GM19240 (cell line): Measurements from ENCODE around the gene UTP4.

Experiments
- DNase-seq: peaks from one replicate; pipeline ENCODE4 v3.0.0; 2011; ENCODE audit warnings: low spot score; ENCODE audit not compliant: insufficient read length

The UTP4 gene

DNA sequence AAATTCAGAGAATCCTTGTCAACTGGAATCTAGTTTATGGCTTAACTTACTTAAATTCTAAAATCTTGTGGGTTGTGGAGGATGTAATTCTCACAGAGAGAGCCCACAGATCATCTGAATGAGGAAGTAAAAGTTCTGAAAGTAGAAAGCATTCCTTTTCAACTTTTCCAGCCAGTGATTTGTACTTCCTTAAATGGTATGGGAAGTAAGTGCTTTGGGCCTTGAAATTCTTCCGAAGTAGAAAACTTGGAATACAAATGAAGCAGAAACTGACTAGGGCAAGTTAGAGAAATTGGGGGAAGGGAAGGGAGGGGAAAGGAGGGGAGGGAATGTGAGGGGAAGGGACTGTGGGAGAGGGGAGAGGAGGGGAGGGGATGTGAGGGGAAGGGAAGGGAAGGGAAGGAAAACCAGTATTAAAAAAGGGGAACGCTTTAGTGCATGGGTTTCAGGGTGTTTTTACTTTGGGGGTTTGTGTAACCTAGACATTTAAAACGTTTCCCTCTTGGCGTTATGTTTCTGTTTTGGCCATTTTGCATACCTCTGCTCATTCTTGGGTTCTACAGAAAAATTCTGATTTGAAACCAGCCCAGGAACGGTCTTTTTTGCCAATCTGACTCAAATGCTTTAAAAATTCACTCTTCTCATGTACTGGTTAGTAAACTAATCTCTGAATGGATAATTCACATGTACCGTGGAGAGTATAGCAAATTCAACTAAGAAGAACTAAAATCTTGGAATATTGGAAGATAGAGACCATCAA, 39.1 kb downstream of the UTP4 start:
- DNase-seq: no peak

DNA sequence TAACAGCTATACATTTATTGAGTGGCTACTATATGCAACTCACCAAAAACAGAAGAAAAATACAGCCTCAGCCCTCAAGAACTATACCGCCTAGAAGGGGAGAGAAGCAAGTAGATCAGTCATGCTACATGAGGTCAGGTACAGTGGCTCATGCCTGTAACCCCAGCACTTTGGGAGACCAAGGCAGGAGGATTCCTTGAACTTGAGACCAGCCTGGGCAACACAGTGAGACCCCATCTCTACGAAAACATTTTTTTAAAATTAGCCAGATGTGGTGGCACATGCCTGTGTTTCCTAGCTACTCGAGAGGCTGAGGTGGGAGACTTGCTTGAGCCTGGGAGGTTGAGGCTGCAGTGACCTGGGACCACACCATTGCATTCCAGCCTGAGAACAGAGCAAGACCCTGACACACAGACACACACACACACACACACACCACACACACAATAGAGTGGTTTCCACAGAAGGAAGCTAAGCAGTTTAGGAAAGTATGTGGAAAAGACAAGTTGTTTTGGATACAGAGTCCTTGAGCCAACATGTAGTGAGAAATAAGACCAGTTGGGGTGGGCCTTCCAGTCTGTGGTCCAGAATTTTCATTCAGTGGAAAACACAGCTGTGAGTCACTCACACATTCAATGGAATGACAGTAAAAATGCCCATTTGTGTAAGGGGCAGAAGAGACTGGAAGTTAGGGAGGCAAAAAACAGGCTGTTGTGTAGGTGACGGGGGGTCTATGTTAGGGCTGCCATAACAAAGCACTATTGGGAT, 43.8 kb downstream of the UTP4 start:
- no peak for DNase-seq

DNA sequence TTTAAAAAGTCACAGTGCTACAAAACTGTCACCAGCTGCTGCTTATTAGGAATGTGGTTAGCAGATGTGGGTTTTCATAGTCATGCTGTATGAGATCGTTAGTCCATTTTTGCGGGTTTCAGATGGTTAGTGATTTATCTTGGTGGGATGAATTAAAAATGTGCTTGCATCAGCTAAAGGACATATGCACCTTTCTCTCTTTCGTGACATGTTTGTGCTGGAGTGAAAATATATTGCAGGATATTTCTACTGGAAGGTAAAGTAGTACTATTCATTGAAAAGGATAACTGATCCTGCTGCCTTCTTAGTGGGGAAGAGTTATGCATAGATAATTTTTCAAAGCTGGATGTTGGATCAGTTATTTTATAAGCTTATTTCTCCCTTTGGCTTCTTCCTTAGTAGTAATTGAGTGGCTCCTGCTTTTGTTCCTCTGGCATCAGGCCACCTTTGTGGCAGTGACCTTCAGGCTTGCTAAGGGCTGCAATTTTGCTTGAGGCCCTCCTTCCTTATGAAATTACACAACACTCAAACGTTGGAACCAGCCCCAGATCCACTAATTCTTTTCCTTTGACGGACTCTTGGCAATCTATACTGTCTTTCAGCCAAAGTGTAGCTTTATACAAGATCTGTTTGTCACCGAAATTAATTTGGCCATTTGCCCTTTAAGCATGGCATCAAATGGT, 47.0 kb downstream of the UTP4 start:
- no peak for DNase-seq

DNA sequence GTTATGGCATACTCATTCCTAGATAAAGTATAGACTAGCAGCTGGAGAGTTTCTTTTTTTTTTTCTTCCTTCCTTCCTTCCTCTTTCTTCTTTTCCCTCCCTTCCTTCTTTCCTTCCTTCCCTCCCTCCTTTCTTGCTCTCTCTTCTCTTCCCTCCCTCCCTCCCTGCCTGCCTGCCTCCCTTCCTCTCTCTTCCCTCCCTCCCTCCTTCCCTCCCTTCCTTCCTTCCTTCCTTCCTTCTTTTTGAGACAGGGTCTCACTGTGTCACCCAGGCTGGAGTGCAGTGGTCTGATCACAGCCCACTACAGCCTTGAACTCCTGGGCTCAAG, 47.5 kb downstream of the UTP4 start:
- no peak for DNase-seq

DNA sequence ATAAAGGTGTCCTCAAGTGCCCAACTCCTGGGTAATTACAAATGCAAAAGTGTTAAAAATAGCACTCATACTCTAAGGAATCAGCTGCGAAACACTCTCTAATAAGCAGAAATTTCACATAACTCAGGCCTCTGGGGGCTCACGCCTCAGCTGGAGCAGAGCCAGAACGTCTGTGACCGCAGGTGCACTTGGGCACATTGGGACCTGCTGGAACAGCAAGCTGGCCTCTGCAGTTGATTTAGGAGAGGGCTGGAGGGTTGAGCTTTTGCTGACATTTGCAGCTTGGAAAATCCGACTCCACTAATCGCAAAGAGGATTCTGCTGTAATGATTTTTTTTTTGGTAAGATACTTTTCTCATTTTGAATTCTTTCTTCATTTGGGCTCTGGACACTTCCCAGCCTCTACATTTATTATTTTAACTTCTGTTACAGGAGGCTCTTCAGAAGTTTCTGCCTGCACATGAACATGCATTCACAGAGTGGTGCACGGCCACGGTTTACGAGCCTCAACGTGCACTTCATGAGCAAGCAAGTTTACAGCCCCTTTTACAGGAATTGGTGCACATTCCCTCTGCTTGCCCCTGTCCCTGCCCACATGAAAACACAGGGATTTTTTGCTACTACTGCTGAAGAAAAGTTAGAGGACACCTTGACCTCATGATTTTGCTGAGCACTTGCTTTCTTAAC, 50.4 kb downstream of the UTP4 start:
- DNase-seq: no peak

DNA sequence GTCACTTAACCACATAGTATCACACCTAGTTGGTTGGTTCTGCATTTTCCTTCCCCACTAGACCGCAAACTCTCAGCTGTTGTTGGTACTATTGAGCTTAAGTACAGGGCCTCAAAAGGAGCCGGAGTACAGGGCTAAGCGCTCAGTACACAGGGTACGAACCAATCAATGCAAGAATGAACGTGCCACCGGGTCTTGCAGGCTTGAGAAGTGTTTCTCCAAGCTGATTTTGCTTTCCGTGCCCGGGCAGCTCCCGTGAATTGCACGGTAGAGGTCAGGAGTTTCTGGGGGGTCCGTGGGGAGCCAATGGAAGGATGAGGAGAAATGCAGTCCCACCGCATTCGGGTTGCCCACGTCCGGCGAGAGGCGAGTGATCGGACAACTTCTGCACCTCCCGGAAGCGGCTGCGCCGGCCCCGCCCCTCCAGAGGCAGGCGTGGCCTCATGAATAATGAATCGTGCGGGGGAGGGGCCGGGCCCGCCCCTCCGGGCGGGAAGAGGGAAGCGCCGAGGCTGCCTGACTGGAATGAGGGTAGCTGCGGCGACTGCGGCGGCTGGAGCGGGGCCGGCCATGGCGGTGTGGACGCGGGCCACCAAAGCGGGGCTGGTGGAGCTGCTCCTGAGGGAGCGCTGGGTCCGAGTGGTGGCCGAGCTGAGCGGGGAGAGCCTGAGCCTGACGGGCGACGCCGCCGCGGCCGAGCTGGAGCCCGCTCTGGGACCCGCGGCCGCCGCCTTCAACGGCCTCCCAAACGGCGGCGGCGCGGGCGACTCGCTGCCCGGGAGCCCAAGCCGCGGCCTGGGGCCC, 54.4 kb downstream of the UTP4 start, which contains the start of gene SNTB2:
SNTB2 (plus strand) TSS at position 523 of the 804 bp plus-strand sequence; CDS start at position 526, 3 bp downstream.
- peak; percentile 76 for DNase-seq

DNA sequence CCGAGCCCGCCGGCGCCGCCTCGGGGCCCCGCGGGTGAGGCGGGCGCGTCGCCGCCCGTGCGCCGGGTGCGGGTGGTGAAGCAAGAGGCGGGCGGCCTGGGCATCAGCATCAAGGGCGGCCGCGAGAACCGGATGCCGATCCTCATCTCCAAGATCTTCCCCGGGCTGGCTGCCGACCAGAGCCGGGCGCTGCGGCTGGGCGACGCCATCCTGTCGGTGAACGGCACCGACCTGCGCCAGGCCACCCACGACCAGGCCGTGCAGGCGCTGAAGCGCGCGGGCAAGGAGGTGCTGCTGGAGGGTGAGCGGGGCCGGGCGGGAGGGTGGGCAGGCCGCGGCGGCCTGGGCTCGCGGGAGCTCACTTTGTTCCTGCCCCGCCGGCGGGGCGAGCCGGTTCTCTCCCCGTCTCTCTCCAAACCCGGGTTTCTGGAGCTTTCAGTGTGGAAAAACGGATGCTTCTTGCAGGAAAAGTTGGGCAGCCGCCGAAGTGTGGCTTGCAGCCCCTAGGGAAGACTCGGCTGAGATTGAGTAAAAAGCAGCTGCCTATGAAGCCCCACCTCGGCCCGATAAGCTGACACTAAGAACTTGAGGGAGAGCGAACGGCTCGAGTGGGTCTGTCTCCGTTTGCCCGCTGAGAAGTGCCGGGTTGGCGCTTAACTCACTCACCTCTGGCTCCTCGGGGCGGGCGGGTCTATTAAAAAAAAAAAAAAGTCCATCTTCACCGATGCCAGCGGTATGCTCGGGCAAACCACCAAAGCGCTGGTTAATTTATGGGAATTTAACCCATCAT, 55.2 kb downstream of the UTP4 start:
- peak; percentile 36 for DNase-seq

DNA sequence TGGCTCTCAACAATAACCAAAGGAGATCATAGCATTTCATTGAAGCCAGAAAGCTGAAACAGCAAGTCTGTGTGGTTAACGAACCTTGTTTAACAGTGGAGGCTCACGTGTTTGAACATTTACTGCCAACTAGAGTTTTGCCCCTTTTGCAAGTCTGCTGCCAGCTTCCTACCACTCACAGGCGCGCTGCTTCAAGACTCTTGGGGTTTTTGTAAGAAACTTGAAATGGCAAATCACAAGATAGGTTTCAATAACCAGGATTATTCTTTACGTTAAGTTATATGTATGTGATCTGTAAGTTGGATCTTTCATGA, 55.7 kb downstream of the UTP4 start:
- DNase-seq: no peak

DNA sequence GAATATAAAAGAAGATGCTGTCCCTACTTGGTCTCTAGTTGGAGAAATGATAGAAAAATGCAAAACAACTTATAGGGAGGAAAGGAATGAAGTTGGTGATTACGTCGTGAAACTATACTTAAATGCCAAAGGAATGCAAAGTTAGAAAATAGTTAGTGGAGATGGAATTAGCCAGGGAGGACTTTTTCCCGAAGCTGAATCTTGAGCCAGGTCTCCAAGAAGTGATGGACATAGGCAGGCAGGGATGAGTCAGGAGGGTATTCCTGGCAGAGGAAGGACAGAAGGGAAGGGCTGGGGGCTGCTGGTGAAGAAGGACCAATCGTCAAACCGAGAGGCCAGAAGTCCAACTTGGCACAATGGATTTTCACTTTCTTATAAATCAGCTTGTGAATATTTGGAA, 56.3 kb downstream of the UTP4 start:
- no peak for DNase-seq

DNA sequence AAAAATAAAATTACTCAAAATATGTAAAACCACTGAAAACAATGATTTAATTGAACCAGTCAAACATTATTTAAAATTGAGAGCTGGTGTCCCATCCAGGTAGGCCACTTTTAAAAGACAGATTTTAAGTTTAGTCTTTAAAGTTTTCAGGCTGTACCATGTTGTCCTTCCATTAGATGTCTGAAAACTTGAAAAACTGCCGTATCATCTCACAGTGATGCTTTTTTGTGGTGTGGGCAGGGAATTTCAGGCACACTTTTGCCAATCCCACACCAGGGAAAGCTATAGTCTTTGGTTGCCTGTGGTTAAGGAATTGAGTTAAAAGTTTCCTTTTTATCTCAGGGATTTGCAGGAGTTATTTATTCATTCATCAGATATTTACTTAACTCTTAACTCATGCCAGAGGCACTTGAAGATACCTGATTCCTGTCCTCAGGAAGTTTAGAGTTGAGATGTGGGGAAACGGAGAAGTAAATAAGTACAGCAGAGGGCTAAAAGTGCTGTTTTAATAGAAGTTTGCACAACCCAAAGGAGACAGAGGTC, 57.7 kb downstream of the UTP4 start:
- DNase-seq: no peak

DNA sequence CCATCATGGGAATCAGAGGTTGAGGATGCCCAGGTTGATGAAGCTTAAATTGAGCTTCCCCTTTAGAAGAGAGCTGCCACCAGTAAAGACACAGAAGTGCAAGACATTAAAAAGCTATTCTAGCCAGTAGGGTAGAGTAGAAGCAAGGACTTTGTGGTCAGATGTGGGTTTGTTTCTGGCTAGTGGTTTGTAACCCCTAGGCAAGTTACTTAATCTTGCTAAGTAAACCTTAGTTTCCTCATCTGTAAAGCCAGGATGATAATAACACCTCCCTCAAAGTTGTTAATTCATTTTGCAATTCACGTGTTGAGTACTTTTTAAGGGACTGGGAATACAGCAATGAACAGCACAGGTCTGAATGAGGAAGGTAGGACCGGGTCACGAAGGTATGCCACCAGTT, 58.1 kb downstream of the UTP4 start:
- DNase-seq: no peak

DNA sequence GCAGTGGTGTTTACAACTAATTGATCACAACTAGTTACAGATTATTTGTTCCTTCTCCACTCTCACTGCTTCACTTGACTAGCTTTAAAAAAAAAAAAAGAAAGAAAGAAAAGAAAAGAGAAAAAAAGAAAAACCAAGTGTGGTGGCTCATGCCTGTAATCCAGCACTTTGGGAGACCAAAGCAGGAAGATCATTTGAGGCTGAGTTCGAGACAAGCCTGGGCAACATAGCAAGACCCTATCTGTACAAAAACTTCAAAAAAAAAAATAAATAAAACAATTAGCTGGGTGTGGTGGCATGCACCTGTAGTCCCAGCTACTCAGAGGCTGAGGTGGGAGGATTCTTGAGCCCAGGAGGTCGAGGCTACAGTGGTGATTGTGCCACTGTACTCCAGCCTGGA, 58.7 kb downstream of the UTP4 start:
- no peak for DNase-seq

DNA sequence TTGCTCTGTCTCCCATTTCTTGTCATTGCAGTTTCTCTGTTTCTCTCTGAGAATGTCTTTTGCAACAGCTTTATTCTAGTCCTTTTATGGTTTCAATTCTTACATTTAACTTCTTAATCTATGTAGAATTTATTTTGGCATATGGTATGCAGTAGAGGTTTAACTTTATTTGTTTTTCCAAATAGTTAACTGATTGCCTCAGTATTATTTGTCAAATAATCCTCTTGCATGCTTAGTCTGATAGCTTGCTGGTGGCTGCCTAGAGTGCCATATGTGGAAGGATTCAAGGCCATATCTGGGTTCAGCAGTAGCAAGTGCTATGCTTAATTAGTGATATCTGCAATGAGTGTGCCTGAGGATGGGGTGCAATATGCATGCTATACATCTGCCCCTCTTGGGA, 61.4 kb downstream of the UTP4 start:
- DNase-seq: no peak

DNA sequence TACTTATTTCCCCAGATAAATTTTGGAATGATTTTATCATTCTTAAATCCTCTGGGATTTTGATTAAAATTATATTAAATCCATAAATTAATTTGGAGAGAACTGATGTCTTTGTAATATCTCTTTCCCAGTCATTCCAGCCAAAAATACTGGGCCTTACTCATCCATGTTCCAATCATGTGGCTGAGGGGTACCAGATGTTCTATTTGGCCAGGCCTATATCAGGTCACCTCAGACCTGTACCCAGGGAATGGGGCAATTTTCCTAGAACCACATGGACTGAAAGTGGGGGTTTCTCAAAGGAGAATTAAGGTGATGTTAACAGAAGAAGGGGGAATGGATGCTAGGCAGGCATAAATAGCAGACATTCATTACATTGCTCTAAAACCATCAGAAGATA, 62.0 kb downstream of the UTP4 start:
- no peak for DNase-seq

DNA sequence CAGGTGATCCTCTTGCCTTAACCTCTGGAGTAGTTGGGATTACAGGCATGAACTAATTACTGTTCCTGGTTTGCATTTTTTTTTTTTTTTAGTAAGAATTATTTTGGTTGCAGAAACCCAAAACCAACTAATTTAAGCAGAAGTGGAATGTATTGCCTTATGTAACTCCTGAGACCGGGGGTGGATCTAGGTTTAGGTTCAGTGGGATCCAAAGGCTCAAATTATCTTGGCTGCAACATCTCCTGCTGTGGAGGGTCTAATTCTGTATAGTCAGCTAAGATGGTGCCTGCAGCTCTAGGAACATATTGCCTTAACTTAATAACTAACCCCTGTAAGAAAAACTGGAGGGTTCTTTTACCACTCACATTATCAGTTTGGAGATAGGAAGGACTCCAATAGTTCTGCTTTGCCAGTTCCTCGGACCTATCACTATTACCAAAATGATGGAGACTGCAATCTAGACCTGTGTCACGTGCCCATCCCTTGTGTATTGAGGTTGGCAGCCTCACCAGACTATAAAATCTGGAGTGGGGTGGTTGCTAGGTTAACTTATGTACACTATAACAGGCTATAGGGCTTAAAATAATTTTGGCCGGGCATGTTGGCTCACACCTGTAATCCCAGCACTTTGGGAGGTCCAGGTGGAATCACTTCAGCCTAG, 63.0 kb downstream of the UTP4 start:
- DNase-seq: no peak

DNA sequence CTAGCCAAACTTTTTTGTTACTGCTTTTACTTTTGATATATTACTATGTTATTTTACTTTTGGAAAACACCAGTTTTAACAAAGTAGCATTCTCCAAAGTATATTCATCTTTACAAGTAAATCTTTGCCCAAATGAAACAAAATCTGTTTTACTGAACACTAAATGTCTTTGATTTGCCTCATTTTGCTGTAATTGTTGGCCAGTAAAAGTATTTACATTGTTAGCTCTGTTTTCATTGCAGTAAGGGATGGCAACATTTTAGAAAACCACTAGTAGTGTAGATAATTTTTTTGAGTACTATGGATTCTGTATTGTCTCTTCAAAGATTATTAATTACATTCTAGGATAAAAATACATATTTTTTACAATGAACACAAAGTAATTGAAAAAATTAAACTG, 65.1 kb downstream of the UTP4 start:
- no peak for DNase-seq

DNA sequence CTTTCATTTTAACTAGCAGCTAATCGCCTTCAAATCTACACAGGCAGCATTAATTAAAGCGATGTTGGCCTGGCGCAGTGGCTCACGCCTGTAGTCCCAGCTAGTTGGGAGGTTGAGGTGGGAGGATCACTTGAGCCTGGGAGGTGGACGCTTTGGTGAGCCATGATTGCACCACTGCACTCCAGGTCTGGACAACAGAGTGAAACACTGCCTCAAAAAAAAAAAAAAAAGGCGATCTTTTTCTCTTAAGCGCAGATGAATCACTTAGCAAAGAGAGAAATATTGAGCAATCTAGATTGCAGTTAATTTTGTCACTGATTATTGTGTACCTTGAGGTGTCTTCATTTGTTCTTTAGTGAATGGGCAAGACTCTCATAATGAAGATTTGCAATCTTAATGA, 66.9 kb downstream of the UTP4 start:
- no peak for DNase-seq

DNA sequence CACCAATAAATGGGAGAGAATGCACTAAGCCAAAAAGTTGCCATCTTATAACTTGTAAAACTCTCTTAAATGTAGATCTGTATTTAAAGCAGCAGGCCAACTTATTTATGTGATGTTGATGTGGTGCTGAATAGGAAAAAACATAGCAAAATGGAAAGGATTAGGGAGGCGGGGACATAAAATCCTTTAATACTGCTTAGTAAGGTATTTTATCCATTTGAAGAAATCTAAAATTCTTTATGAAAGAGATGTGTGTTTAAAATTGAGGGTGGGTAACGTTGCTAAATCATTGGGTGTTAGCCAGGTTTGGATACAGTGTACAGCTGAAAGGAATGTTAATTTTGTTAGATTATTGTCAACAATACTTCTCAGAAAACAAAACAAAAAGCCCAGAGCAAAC, 68.8 kb downstream of the UTP4 start:
- no peak for DNase-seq

DNA sequence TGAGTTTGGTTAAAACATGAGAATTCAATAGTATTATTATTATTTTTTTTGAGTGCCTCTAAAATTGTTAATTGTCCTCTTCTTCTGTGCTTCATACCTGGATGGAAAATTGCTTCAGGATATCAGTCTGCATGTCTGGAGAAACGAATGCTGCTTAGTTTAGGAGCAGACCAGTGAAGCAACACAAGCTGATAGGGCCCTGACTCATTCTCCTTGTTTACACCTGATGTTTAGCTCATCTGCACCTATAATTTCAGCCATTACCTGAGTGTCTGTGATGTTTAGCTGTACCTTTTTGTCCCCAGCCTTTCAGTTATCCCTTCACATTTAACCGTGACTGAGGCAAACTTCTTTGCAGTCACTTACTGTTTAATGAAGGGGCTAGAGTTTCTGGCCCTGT, 69.3 kb downstream of the UTP4 start:
- no peak for DNase-seq

DNA sequence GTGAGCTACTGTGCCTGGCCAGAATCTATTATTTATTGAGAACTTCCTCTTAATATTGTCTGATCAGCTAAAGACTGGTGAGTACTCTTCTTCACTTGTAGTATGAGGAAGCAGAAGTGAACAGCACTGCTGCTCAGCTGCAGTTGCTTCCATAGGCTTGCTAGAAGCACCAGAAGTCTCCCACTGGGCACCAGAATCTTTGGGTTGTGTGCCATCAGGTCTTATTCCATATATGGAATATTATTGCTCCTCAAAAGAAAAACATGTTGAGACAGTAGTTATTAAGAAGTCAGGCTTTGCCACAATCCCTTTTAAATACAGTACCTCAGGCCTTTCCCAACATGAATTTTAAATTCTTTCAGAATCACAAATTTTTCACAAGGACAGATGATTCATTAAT, 71.7 kb downstream of the UTP4 start:
- DNase-seq: no peak
